Muscle layer of colon (tissue), 2 donors: ENCODE measurements around the gene NEGR1.

Source experiments
- H3K27ac ChIP-seq: one replicate; pipeline ENCODE4 v1.7.0; 2013; ENCODE audit warnings: low read depth, mild to moderate bottlenecking, low read length, moderate library complexity
- H3K27me3 ChIP-seq, 2 donors: one replicate each; pipeline ENCODE4 v1.7.0; 2013; ENCODE audit warnings: low read length in 2 of 2, mild to moderate bottlenecking in 2 of 2; ENCODE audit not compliant: insufficient read depth in 2 of 2, control insufficient read depth in 1 of 2
- H3K36me3 ChIP-seq: one replicate; pipeline ENCODE4 v1.7.0; 2013; ENCODE audit warnings: mild to moderate bottlenecking, low read length; ENCODE audit not compliant: insufficient read depth
- H3K4me1 ChIP-seq: one replicate; pipeline ENCODE4 v1.7.0; 2013; ENCODE audit warnings: mild to moderate bottlenecking, low read length; ENCODE audit not compliant: insufficient read depth
- H3K4me3 ChIP-seq, 2 donors: one replicate each; pipeline ENCODE4 v1.7.0; 2013; ENCODE audit warnings: low read length in 2 of 2, low read depth in 1 of 2, mild to moderate bottlenecking in 1 of 2, moderate library complexity in 1 of 2
- H3K9ac ChIP-seq: one replicate; pipeline ENCODE4 v1.7.0; 2013; ENCODE audit warnings: low read length
- H3K9me3 ChIP-seq: one replicate; pipeline ENCODE4 v1.7.0; 2013; ENCODE audit warnings: mild to moderate bottlenecking, low read length
- donor health status: abdominal sarcoma.
- donor health status: Adenocarcinoma of cecum.

NEGR1 gene

DNA sequence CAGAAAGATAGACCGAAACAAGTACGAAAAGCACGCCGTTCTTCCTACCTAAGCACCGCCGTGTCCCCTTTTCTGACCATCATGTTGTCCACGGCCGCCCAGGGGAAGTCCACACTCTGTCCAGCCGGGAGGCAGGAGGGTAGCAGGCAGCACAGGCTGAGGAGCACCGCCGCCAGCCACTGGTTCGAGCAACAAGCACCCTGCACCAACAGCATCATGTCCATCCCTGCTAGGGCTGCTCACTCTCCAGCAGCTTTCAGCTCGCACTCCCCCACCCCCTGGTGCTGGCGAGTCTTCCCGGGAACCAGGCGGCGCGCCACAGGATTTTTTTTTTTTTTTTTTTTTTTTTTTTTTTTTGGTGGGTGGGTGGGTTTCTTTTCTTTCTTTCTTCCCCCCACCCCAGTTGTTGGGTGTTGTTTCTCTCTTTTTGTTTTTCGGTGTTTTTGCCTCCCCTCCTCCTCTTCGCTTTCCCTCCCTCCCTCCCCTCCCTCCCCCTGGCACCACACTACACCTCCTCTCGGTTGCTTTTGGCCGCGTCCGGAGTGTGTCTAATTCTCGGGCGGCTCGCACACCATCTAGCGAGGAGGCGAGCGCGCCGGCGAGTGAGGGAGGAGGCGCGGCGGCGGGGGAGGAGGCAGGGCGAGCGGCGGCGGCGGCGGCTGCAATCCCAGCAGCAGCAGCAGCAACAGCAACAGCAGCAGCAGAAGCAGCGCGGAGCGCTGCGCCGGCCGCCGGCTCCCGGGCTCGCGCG, at the start of gene NEGR1:
TSS of gene NEGR1 (minus strand) at position 269 of the 751 bp plus-strand sequence.
- no peaks in the 10 kb centered on the region for H3K9me3 ChIP-seq
- H3K27ac ChIP-seq = peak within 1 kb of the TSS; percentile 99
- no peaks in the 10 kb centered on the region for H3K27me3 ChIP-seq
- H3K9ac ChIP-seq = peak within 1 kb of the TSS; percentile 99
- no peaks in the 10 kb centered on the region for H3K36me3 ChIP-seq
- peak within 1 kb of the TSS; percentile 59 to 95 for H3K4me3 ChIP-seq
- H3K4me1 ChIP-seq = peaks cover 11% of the 10 kb centered on the region

GRCh38 chr1:72326494-72326893, 44.2 kb upstream of the NEGR1 start:
- Histone ChIP-seq H3K27ac (no peak overlapping the region), H3K9me3 (no peaks in the 10 kb centered on the region), H3K9ac (no peak overlapping the region), H3K4me1 (no peaks in the 10 kb centered on the region), H3K27me3 (no peaks in the 10 kb centered on the region), H3K36me3 (no peaks in the 10 kb centered on the region), H3K4me3 (no peak overlapping the region)

DNA sequence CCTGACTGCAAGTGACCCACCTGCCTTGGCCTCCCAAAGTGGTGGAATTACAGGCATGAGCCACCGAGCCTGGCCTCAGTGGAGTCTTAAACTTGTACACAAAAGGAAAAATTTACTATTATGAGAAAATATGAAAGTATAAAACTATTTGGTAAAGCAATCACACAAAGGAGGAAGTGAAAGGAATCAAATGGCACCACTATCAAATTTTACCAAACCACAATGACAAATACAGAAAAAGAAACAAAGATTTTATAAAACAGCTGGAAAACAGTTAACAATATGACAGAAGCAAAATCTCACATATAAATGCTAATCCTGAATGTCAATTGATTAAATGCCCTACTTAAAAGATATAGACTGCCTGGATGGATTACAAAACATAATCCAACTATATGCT, 42.1 kb upstream of the NEGR1 start:
- Histone ChIP-seq H3K36me3 (no peaks in the 10 kb centered on the region), H3K9ac (no peak overlapping the region), H3K27me3 (no peaks in the 10 kb centered on the region), H3K9me3 (no peaks in the 10 kb centered on the region), H3K4me1 (no peaks in the 10 kb centered on the region), H3K4me3 (no peak overlapping the region), H3K27ac (no peak overlapping the region)

- Histone ChIP-seq H3K36me3 (no peaks in the 10 kb centered on the region), H3K27me3 (no peaks in the 10 kb centered on the region)
Measured at GRCh38 chr1:72322910-72323309, 40.6 kb upstream of the NEGR1 start.

DNA sequence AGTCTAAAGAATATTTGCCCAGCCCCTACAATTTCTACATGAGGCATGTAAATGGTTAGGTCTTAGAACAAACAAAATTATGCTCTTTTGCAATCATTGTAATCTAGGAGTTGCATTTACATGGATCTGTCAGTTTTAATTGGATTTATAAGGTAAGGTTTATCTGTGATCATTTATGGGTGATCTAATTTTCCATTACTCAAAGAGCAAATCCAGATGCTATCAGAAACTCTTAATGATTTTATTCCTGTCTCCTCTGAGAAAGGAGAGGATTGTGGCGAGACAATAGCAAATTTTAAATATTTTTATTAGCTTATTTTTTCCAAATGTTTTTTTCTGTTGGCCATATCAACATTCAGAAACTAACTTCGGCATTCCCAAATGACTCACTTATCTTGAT, 14.2 kb upstream of the NEGR1 start:
- no peak overlapping the region for H3K9ac ChIP-seq
- H3K36me3 ChIP-seq = no peaks in the 10 kb centered on the region
- no peaks in the 10 kb centered on the region for H3K4me1 ChIP-seq
- no peak overlapping the region for H3K27ac ChIP-seq
- H3K9me3 ChIP-seq = no peaks in the 10 kb centered on the region
- H3K27me3 ChIP-seq = no peaks in the 10 kb centered on the region
- H3K4me3 ChIP-seq = no peak overlapping the region

More at GRCh38 chr1:72322910-72323309, 40.6 kb upstream of the NEGR1 start:
- H3K27ac ChIP-seq = no peak overlapping the region
- H3K4me3 ChIP-seq = no peak overlapping the region
- no peaks in the 10 kb centered on the region for H3K9me3 ChIP-seq
- H3K9ac ChIP-seq = no peak overlapping the region
- no peaks in the 10 kb centered on the region for H3K4me1 ChIP-seq

GRCh38 chr1:72288886-72289285, 6.5 kb upstream of the NEGR1 start:
- Histone ChIP-seq H3K36me3 (no peaks in the 10 kb centered on the region), H3K9ac (no peak overlapping the region), H3K27ac (no peak overlapping the region), H3K4me3 (no peak overlapping the region), H3K4me1 (peaks cover 4% of the 10 kb centered on the region), H3K27me3 (no peaks in the 10 kb centered on the region), H3K9me3 (no peaks in the 10 kb centered on the region)

- Histone ChIP-seq H3K4me3 (no peak overlapping the region), H3K9me3 (no peaks in the 10 kb centered on the region), H3K36me3 (no peaks in the 10 kb centered on the region), H3K9ac (no peak overlapping the region), H3K4me1 (peaks cover 4% of the 10 kb centered on the region), H3K27ac (no peak overlapping the region), H3K27me3 (no peaks in the 10 kb centered on the region)
Measured at GRCh38 chr1:72286401-72286800, 4.1 kb upstream of the NEGR1 start.

DNA sequence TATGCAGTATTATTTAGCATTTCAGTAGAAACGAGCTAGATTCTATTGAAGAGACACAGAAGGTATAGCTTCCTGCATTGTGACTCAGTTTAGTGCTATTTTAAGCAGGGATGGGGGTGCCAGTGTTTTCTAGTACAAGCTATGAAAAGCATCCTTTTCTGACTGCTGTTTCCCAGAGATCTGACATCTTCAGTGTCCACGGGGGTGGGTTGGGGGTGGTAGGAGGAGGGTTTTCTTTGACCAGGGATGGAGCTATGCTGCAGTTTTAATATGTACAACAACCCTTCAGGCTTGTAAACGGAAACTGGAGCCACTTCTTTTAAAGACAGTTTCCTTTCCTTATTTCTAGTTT, 2.7 kb upstream of the NEGR1 start:
- no peaks in the 10 kb centered on the region for H3K36me3 ChIP-seq
- no peaks in the 10 kb centered on the region for H3K9me3 ChIP-seq
- H3K27me3 ChIP-seq = no peaks in the 10 kb centered on the region
- H3K4me1 ChIP-seq = peaks cover 4% of the 10 kb centered on the region
- H3K27ac ChIP-seq = peak overlapping the region; percentile 99
- H3K4me3 ChIP-seq = peak overlapping the region in 1 of 2 donors; percentile 83
- peak overlapping the region; percentile 99 for H3K9ac ChIP-seq

DNA sequence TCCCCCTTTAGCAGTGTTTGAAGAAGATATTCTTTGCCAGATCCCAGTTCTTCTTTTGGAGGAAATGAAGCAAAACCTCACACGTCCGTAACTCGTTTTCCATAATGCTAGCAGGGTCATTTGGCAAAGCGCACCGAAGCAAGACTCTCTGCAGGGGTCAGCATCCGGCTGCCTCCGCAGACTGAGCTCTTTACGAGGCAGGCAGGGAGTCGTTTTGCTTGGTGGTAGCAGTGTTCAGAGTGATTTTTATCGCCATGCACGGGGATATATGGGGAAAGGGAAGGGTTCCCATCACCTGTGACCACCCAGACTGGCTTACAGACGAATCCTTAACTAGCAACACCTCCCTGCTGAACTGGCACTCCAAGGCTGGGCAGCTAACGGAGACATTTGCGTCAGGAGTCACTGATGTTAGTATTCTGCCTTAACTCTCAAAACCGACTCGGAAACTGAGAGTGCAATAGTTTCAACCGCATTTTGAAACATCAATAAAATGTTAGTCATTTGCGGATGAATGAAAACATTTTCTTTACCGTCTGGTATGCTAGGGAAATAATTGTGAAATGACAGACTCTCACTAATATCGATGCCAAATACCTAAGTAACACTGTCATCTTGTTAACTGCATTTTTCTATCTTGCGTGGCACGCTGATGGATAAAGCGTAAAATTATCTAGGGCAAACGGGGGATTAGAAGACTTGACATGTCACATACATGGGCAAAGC, 2.2 kb upstream of the NEGR1 start:
- peak overlapping the region; percentile 59 to 83 for H3K4me3 ChIP-seq
- H3K9me3 ChIP-seq = no peaks in the 10 kb centered on the region
- H3K9ac ChIP-seq = peak overlapping the region; percentile 99
- no peaks in the 10 kb centered on the region for H3K27me3 ChIP-seq
- peak overlapping the region; percentile 99 for H3K27ac ChIP-seq
- H3K36me3 ChIP-seq = no peaks in the 10 kb centered on the region
- peaks cover 6% of the 10 kb centered on the region for H3K4me1 ChIP-seq

DNA sequence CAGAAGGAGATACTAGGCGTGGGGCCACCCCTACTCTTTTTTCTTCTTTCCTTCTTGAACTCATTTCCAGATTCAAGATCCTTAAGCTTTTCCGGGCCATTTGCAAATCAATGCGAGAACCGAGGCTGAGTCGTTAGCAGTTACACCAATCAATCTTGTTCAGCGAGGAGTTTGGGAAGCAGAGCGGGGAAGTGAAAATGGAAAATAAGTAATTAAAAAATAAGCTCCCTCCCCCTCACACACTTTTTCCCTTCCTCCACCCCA, 1.7 kb upstream of the NEGR1 start:
- Histone ChIP-seq H3K27me3 (no peaks in the 10 kb centered on the region), H3K36me3 (no peaks in the 10 kb centered on the region), H3K9me3 (no peaks in the 10 kb centered on the region), H3K4me1 (peaks cover 10% of the 10 kb centered on the region), H3K27ac (peak overlapping the region; percentile 99), H3K9ac (peak overlapping the region; percentile 99), H3K4me3 (peak overlapping the region; percentile 59 to 83)

GRCh38 chr1:72283307-72284083, 1.2 kb upstream of the NEGR1 start:
- Histone ChIP-seq H3K27ac (peak overlapping the region; percentile 99), H3K4me3 (peak overlapping the region; percentile 59 to 83), H3K27me3 (no peaks in the 10 kb centered on the region), H3K36me3 (no peaks in the 10 kb centered on the region), H3K9me3 (no peaks in the 10 kb centered on the region), H3K9ac (peak overlapping the region; percentile 99), H3K4me1 (peaks cover 11% of the 10 kb centered on the region)
